NCI-H146 treated with DMSO at 0.1 percent for 48 hours (cell line): Measurements from ENCODE around the gene IRF2BPL.

Source experiments
- DNase-seq: peaks from one replicate; lab custom pipeline; 2025; ENCODE audit not compliant: unreplicated experiment; lab: John Stamatoyannopoulos, UW

Gene IRF2BPL

DNA sequence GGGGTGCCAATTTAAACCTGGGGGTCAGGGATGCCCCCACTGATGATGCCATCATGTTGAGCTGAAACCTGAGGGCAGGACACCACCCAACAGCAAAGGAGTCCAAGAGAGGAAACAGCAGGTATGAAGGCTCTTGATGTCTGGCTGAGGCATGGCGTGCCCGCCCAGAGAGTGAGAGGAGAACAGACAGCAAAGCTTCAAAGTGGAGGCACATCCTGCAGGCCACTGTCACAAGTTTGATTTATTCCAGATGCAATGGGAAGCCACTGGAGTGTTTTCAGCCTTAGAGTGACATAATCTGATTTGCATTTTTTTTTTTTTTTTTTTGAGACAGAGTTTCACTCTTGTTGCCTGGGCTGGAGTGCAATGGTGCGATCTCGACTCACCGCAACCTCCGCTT is 34.8 kb downstream of the IRF2BPL start:
- DNase-seq, result no peak

DNA sequence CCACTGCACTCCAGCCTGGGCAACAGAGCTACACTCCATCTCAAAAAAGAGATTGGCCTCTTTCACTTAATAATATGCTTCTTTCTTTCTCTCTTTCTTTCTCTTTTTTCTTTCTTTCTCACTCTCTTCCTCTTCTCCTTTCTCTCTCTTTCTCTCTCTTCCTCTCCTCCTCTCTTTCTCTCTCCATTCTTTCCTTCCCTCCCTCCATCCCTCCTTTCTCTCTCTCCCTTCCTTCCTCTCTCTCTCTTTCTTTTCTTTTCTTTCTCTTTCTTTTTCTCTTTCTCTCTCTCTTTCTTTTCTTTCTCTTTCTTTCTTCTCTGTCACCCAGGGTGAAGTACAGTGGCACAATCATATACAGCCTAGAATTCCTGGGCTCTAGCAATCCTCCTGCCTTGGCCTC is 38.4 kb downstream of the IRF2BPL start:
- DNase-seq, result no peak

DNA sequence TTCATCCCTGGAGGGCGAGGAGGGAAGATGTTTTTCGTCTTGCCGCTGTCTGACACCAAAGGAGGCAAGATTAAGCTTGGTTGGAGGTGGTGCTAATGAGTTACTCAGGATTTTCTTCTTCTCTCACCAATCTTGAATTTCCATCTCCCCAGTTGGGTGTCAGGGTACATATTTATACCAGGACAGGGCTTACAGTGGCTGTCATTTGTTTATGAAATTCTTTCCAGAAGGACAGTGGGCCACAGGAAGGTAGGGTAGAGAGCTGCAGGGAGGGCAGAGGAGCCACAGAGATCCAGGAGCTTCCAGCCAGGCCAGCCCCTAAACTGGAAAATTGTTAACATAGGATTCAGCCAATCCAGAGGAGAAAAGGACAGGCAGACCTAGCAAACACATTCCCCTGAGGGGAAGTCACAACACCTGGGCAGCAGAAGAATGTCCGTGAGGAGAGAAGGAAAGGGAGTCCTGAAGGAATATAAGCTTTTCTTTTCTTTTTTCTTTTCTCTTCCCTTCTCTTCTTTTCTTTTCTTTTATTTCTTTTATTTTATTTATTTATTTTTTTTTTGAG is 40.5 kb downstream of the IRF2BPL start:
- DNase-seq, result no peak

DNA sequence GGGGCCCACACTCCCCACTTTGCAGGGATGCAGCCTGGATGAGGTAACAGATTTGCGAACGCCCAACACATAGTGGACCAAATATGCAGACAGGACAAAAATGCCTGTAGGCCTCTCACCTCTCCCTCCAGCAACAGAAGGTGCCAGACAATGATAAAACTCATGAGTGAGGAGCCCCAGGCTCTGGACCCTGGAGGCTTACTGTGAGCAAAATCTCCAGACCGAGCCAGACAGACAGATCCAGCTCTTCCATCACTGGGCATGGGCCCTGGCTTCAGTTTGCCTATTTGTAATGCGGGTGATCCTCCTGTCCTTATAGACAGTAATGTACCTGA is 42.3 kb downstream of the IRF2BPL start:
- no peak for DNase-seq

DNA sequence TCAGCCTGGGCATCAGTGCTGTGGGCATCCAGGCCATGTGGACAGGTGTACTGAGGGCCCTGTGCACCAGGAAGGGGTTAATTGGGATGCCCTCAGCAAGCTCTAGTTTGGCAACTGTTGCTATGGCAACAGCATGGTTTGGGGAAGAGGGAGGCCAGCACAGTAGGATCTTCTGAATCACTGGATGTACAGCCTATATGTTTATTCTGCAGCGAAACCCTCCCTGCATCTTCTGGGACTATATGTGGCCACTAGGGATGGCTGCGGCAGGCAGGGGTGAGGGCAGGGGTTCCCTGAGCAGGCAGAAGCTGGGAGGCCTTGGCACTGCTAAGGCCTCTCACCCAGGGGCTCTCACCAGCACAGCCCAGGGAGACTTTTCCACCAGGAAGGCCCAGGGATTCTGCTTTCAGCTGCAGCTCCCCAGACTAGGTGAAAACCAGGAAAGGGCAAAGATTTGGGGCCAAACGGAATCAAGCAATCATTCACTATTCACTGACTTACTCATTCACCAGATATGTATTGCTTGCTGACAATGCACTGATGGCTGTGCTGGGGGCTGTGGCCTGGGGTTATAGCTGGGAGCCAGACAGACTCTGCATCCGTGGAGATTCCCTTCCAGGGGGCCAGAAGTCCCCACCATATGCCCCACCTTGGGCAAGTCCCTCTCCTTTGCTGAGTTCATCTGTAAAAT is 42.8 kb downstream of the IRF2BPL start:
- no peak for DNase-seq

DNA sequence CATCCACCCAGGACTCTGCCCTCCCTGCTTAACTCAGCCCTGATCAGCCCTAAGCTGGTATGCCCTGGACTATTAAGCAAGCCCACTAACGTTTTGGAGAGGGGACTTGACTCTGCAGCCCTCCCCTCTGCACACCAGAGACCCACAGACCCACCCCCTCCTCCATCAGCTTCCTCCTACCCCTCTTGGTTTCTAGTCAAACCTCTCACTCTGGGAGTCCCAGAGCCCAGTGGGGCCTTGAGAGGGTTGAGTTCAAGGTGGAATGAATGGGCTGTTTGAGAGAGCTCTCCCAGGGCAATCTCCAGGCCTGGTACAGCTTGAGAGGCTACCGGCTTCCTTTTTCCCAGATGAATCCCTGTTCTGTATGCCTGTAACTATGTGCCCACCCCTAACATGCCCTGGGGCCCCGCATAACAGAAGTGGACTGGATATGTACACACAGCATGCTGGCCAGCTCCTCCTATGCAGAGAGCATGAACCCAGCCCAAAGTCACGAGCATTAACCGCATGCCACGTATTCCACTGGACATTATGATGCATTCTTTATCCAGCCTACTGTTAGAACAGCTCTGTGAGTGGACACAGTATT is 43.6 kb downstream of the IRF2BPL start:
- DNase-seq, result no peak

DNA sequence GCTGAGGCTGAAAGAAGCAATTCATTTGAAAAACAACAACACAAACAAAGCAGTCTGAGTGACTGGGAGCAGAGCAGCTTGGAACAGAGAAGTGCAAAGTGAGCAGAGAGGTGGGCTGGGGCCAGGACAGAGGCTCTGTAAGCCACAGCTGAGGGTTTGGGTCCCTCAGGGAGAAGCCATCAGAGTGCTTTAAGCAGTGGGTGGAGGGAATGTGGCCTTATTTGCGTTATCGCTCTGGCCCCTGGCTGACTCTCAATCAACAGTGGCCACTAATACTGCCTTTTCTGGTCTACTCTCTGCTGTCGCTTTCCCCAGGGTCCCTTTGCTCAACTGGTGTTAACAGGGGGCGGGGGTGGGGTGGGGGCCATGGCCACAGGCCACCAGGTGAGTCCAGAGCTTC is 44.2 kb downstream of the IRF2BPL start:
- DNase-seq, result no peak

DNA sequence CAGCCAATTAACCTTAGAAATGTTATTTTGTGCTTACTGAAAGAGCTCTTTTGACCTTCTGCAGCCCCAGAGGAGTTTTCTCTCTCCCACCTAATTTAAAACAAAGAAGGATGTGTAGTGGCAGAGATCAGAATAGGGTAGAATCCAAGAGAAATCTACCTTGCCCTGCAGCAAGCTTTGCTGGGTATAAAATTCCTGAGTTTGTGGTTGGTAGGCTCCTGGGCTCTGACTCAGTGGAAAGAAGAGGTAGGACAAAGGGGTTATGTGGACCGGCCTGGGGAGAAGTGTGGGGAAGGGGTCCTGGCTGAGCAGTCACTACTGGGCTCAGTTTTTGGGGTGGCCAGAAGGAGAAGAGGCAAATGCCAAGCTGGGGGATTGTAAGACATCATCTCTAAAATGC is 46.8 kb downstream of the IRF2BPL start:
- no peak for DNase-seq

DNA sequence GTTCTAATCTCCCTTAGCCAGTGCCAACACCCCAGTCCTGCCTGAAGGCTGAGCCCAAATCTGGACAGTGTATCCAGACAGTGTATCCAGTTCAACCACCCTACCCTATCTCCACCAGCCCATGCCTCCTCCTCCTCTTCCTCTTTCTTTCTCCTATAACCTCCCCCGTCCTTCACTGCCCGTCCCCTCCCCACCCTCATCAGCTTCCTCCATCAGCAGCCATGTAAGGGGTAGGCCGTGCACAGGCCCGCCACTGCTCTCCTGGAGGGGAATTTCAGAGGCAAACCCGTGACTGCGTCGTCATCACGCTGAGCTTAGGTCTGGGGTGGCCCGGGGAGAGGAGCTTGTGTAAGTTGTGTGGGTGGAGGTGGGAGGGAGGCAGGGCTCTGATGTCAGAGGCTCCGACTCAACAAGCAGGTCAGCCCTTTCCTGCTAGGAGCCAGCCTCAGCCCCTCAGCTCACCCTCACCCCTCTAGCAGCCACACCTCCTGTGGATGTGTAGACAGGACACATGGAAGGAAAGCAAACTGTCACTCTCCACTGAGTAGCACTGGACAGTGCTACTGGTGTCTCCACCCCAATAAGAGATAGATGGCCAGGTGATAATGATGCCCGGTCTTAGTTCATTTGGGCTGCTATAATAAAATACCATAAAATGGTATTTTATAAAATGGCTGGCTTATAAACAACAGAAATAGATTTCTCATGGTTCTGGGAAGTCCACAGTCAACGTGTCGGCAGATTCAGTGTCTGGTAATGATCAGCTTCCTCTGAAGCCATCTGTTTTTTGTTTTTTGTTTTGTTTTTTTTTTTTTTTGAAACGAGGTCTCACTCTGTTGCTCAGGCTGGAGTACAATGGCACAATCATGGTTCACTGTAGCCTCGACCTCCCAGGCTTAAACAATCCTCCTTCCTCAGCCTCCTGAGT is 50.5 kb downstream of the IRF2BPL start:
- DNase-seq, result no peak

DNA sequence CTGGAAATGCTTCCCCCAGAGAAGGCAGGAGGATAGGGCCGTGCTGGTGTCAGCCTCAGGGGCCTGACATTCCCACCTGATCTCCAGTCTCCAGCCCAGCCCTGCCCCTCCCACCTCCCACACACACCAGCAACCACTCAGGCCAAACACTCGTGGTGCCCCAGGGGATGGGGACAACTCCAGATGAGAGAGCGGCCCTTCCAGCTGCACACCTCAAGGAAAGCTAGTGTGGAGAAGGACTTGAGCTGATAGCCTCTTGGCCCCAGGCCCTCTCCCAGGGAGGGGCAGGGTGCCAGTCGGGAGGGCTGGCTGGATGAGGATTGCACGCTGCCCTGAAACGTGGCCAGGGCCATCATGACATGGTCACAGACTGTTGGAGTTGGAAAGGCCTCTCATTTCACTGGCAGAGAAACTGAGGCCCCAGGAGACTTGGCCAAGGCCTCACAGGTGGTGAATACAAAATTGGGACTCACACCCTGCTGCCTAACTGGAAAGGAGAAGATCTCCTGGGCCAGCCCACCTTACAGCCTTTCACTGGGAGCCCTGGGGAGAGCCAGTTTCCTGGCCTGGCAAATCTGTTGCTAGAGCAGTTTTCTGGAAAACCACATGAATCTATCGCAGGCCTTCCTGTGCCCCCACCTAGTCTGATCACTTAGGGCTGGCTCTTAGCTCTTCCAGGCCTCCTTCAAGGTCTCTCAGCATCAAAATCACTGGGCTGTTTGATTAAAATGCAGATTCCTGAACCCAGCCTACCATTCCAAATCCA is 52.1 kb downstream of the IRF2BPL start:
- DNase-seq, result no peak

DNA sequence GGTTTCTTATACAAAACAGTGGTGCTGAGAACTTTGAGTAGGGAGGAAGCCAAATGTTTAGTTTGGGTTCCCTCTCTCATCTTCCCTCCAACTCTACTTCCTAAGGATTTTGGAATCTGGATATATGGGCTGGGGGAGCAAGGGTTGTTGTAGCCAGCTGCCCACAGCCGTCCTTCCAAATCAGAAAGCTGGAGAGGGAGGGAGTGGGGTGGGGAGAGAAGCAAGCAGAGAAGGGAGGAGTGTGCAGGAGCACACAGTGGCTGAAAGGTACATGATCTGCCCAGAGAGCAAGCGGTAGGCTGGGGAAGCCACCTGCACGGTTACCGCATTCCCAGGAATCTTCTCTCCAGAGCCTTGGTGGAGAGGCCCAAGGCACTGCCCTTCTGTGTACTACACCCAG is 52.7 kb downstream of the IRF2BPL start:
- DNase-seq, result no peak

DNA sequence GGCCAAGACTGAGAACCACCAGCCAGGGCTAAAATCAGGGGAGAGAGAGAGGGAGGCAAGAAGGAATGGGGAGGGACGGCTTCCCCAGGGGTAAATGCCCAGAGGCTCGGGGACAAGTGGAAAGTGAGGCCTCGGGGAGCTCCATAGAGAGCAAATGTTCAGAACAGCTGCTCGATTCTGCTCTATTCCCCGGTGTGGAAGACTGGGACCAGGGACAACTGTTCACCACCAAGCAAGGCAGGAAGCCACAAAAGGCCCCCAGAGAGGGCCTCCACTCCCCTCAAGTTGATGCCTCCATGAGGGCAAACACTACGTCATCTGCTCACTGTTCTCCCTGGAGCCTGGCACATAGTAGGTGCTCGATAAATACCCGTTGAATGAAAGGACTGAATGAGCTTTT is 53.5 kb downstream of the IRF2BPL start:
- DNase-seq, result no peak
